ENCODE measurements around the gene PDSS2. TPM values are rescaled to one million over a fixed set of nuclear protein-coding genes. Genes with fewer than 3 reads are reported as not detected.

PDSS2 gene
- total and polyA plus RNA-seq, 10 donors: 4.3 to 16.6 (median 11.7) TPM

- TF ChIP-seq POLR2AphosphoS5 (IDR thresholded peaks at IDR 0.05) (no peak), CTCF (IDR thresholded peaks at IDR 0.05 in 8 of 11, conservative IDR thresholded peaks at IDR 0.05 in 3 of 11) (no peak), POLR2A (IDR thresholded peaks at IDR 0.05) (no peak)
- 90 to 100% (median 94%) methylated on average over 1 of the region's 1 CpG for WGBS, 5 donors
- no peak overlapping the region for H3K27ac ChIP-seq
- H3K27me3 ChIP-seq (replicated peaks in 1 of 7): no peaks in the 10 kb centered on the region
- intact Hi-C loops (cut with DNase I; ENCODE audit: low total_unique reads): no loop called here
- H3K4me1 ChIP-seq: no peaks in the 10 kb centered on the region
- H3K9me3 ChIP-seq: peaks cover 10 to 66% (median 57%) of the 10 kb centered on the region in 8 donors
- H3K4me3 ChIP-seq: no peak overlapping the region
- peaks cover 0 to 41% (median 5%) of the 10 kb centered on the region in 6 donors for H3K36me3 ChIP-seq
- DNase-seq: no peak
Measured at GRCh38 chr6:107402533-107402932, 56.8 kb downstream of the PDSS2 start.

GRCh38 chr6:107401573-107401972 is 57.8 kb downstream of the PDSS2 start:
- no peak for DNase-seq
- H3K4me1 ChIP-seq: no peaks in the 10 kb centered on the region
- WGBS, 5 donors: 90 to 100% (median 100%) methylated on average over 1 of the region's 1 CpG

DNA sequence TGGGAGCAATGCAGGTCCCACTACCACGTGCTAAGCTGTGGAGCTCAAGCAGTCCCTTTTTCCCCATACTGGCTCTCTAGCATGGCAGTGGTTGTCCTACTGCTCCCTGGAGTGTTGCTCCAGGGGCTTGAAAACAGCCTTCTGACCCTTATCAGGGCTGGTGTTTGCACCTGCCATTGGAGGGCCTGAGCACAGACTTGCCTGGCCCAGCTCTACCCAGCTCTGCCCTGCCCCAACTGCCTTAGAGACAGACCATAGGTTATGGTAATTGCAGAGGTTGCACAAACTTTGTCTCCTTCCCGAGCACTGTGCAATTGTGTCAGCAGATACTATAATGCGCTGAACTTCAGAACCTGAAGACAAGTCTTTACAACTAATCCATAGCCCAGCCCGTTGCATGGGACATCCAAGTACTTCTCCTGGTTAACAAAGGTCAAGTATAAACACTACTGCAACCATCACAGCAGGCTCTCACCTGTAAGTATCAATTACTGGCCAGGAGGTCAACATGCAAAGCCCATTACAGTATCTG is 58.7 kb downstream of the PDSS2 start:
- H3K27me3 ChIP-seq (replicated peaks in 1 of 7): no peaks in the 10 kb centered on the region
- H3K4me1 ChIP-seq: no peaks in the 10 kb centered on the region
- H3K9me3 ChIP-seq: peaks cover 10 to 64% (median 55%) of the 10 kb centered on the region in 8 donors
- intact Hi-C loops (cut with DNase I; ENCODE audit: low total_unique reads): no loop called here
- no peak overlapping the region for H3K4me3 ChIP-seq
- WGBS, 5 donors: 92 to 98% (median 94%) methylated on average over 4 of the region's 4 CpGs
- TF ChIP-seq CTCF (IDR thresholded peaks at IDR 0.05 in 8 of 11, conservative IDR thresholded peaks at IDR 0.05 in 3 of 11) (no peak), POLR2A (IDR thresholded peaks at IDR 0.05) (no peak), POLR2AphosphoS5 (IDR thresholded peaks at IDR 0.05) (no peak)
- peaks cover 0 to 41% (median 5%) of the 10 kb centered on the region in 6 donors for H3K36me3 ChIP-seq
- no peak overlapping the region for H3K27ac ChIP-seq
- no peak for DNase-seq

More at GRCh38 chr6:107401573-107401972, 57.8 kb downstream of the PDSS2 start:
- Histone ChIP-seq H3K9me3 (peaks cover 10 to 64% (median 57%) of the 10 kb centered on the region in 8 donors), H3K4me3 (no peak overlapping the region), H3K36me3 (peaks cover 0 to 41% (median 5%) of the 10 kb centered on the region in 6 donors), H3K27ac (no peak overlapping the region), H3K27me3 (replicated peaks in 1 of 7) (no peaks in the 10 kb centered on the region)
- no peak for TF ChIP-seq POLR2AphosphoS5 (IDR thresholded peaks at IDR 0.05)
- intact Hi-C loops (cut with DNase I; ENCODE audit: low total_unique reads): no loop called here

DNA sequence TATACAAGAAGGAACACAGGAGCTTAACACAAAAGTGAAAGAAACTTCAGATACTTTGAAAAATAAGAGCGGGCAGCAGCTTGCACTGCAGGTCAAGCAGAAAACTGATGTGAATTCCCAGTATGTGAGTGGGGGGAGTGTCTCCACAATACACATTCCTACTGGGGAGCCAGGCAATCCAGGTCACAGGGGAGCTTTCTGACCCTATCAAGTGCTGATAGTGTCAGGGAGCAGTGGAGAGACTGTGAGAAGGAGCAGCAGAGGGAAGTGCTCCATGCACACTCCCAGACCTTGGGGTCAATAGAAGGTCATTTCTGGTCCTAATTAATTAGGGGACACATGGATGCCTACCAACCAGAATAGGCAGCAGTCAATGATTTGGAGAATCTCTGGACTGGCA is 59.4 kb downstream of the PDSS2 start:
- DNase-seq: no peak
- Histone ChIP-seq H3K36me3 (peaks cover 0 to 41% (median 5%) of the 10 kb centered on the region in 6 donors), H3K4me1 (no peaks in the 10 kb centered on the region), H3K9me3 (peaks cover 10 to 66% (median 56%) of the 10 kb centered on the region in 8 donors), H3K27me3 (replicated peaks in 1 of 7) (no peaks in the 10 kb centered on the region), H3K4me3 (no peak overlapping the region), H3K27ac (no peak overlapping the region)
- intact Hi-C loops (cut with DNase I; ENCODE audit: low total_unique reads): no loop called here
- 86 to 97% (median 88%) methylated on average over 1 of the region's 1 CpG for WGBS, 5 donors
- no peak for TF ChIP-seq CTCF (IDR thresholded peaks at IDR 0.05 in 8 of 11, conservative IDR thresholded peaks at IDR 0.05 in 3 of 11)
- no peak for TF ChIP-seq POLR2A (IDR thresholded peaks at IDR 0.05)
- TF ChIP-seq POLR2AphosphoS5 (IDR thresholded peaks at IDR 0.05): no peak
